ENCODE measurements around the gene SNX27.

DNA sequence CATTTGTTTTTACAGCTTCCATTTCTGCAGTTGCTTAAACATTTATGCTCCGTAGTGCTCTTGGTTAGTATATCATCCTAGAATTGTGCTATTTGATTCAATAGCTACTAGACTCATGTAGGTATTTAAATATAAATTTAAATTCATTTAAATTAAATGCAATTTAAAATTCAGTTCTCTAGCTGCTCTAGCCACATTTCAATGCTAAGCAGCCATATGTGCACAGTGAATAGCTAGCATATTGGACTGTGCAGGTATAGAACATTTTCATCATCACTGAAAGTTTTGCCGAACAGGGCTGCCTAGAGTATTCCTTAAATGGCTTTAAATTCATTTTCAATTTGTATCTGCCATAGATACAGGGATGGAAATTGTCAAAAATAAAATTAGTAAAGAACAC, 72.3 kb downstream of the SNX27 start:
- TF ChIP-seq, protein P1, sequence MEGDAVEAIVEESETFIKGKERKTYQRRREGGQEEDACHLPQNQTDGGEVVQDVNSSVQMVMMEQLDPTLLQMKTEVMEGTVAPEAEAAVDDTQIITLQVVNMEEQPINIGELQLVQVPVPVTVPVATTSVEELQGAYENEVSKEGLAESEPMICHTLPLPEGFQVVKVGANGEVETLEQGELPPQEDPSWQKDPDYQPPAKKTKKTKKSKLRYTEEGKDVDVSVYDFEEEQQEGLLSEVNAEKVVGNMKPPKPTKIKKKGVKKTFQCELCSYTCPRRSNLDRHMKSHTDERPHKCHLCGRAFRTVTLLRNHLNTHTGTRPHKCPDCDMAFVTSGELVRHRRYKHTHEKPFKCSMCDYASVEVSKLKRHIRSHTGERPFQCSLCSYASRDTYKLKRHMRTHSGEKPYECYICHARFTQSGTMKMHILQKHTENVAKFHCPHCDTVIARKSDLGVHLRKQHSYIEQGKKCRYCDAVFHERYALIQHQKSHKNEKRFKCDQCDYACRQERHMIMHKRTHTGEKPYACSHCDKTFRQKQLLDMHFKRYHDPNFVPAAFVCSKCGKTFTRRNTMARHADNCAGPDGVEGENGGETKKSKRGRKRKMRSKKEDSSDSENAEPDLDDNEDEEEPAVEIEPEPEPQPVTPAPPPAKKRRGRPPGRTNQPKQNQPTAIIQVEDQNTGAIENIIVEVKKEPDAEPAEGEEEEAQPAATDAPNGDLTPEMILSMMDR (IDR thresholded peaks at IDR 0.05) = no peak
- TF ChIP-seq POLR2A (IDR thresholded peaks at IDR 0.05) = no peak
